Measurements from ENCODE around the gene HSD17B1.

The HSD17B1 gene

DNA sequence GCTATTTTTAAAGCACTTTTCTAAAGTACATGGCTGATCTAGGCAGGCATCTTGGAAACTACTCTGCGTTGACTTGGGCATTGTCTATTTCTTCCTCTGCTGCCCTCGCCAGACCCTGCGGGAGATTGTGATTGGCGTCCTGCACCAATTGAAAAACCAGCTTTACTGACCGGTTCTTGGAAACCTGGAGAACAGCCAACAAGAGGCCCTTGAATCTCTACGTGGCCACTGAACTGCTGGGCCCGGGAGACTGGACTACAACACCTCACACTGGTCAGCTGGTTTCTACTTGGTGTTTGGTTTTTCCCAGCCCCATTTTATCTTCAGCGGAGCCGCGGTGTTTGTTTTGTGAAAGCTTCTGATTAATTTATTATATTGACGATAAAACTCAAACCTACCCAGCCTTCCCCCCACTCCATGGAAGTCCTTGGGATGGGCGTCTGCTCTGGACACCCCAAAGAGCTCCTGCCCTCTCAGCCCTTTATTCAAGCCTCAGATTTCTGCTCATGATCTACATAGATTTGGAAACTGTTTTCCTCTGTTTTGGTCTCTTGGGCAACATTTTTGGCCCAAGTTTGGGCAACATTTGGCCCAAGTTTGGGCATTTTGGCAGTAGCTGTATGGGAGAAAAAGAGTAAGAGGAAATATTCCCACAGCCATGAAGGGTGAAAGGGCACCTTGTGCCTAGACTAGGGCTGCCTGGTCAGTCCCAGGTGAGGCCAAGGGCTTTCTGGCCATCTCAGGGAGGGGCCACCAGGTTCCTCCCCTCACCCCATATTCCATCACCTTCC, 18.9 kb downstream of the HSD17B1 start:
- no peak for TF ChIP-seq Cebpa-rat (IDR thresholded peaks at IDR 0.05)
- peaks cover 19 to 89% (median 43%) of the 10 kb centered on the region in 10 experiments for H3K4me1 ChIP-seq

DNA sequence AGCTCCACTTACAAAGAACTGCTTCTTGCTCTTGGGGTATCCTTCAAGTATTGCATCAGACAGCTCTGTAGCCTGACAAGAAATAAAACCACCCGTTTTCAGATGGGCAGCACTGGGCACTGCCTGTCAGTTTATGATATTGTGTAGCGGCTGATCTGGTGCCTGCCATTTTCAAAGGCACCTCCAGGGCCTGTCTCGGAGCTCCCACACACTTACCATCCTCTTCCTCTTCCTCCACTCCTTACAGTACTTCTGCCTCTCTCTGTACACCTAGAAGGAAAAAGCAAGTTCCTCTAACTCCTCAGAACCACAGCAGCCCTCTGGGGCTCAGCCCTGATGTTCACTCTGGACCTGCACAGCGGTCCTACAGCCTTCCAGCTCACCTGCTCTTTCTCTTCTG, 20.4 kb downstream of the HSD17B1 start:
- TF ChIP-seq Cebpa-rat (IDR thresholded peaks at IDR 0.05) = 0 out of 22 replicates have a peak, but pooled peaks of 1 of the 11 experiments have one; percentile 38
- Histone ChIP-seq H3K27me3 (no peaks in the 10 kb centered on the region), H3K9ac (peak overlapping the region in 10 of 11 experiments; percentile 20 to 57 (median 32); a peak in 11 of 22 replicates), H3K4me3 (no peak overlapping the region), H3K4me2 (peak overlapping the region in 2 of 11 experiments; percentile 7 to 46; a peak in 5 of 22 replicates), H3K9me3 (replicated peaks in 1 of 11) (no peaks in the 10 kb centered on the region), H3K36me3 (peaks cover 72 to 86% (median 81%) of the 10 kb centered on the region in 11 experiments), H3K27ac (no peak overlapping the region), H4K20me1 (peaks cover 0 to 86% (median 54%) of the 10 kb centered on the region in 11 experiments; a peak in 19 of 22 replicates), H3K4me1 (peaks cover 16 to 94% (median 46%) of the 10 kb centered on the region in 10 experiments)

More for the DNA sequence above, 18.9 kb downstream of the HSD17B1 start:
- H3K4me3 ChIP-seq = no peak overlapping the region
- peaks cover 0 to 79% (median 54%) of the 10 kb centered on the region in 11 experiments; a peak in 19 of 22 replicates for H4K20me1 ChIP-seq
- no peak overlapping the region for H3K27ac ChIP-seq
- peak overlapping the region in 9 of 11 experiments; percentile 0 to 51 (median 28); a peak in 15 of 22 replicates for H3K9ac ChIP-seq
- H3K4me2 ChIP-seq = 0 out of 22 replicates have a peak overlapping the region, but pooled peaks of 1 of the 11 experiments have one; percentile 17
- H3K36me3 ChIP-seq = peaks cover 72 to 85% (median 81%) of the 10 kb centered on the region in 11 experiments
- H3K27me3 ChIP-seq = no peaks in the 10 kb centered on the region
- no peaks in the 10 kb centered on the region for H3K9me3 ChIP-seq (replicated peaks in 1 of 11)

DNA sequence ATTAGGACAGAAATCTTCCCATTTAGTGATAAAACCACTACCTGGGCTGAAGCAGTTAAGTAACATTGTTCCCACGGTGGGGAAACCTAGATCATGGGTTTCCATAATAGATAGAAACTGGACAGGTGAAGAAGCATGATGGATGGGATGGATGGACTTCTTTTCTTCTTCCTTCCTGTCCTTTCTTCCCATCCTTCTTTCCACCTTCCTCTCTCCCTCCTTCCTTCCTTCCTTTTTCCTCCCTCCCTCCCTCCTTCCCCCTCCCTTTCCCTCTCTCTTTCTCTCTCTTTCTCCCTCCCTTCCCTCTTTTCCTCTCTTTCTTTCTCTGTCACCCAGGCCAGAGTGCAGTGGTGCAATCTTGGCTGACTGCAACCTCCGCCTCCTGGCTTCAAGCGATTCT, 21.7 kb downstream of the HSD17B1 start:
- Histone ChIP-seq H3K36me3 (peaks cover 59 to 75% (median 69%) of the 10 kb centered on the region in 11 experiments), H3K27me3 (no peaks in the 10 kb centered on the region), H3K4me3 (no peak overlapping the region), H3K9ac (peak overlapping the region in 6 of 11 experiments; percentile 1 to 34 (median 23); a peak in 2 of 22 replicates), H3K9me3 (replicated peaks in 1 of 11) (no peaks in the 10 kb centered on the region), H3K4me1 (peaks cover 26 to 94% (median 45%) of the 10 kb centered on the region in 10 experiments), H3K27ac (no peak overlapping the region), H3K4me2 (peak overlapping the region in 2 of 11 experiments; percentile 94 to 96; a peak in 1 of 22 replicates), H4K20me1 (peaks cover 0 to 74% (median 44%) of the 10 kb centered on the region in 11 experiments; a peak in 19 of 22 replicates)
- no peak for TF ChIP-seq Cebpa-rat (IDR thresholded peaks at IDR 0.05)

DNA sequence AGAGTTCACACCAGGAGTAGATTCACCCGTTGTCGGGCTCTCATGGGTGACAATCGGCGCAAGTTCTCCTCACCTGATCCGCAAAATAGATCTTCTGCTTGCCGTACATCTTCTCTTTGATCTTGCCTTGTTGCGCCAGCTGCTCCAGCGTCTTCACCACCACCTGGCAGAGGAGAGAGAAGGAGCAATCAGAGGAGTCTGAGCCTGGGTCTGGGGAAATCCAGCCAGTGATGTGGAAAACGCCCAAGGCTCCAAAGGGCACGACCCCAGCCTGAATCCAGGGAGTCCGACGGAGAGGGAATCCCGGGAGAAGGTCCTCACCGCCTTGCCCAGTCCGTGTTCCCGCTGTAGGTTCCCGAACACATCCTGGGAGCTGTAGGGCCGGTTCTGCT, 24.4 kb downstream of the HSD17B1 start:
- no peak for TF ChIP-seq Cebpa-rat (IDR thresholded peaks at IDR 0.05)
- Histone ChIP-seq H3K4me3 (peak overlapping the region; percentile 56 to 85 (median 75)), H3K4me1 (peaks cover 28 to 78% (median 49%) of the 10 kb centered on the region in 10 experiments), H4K20me1 (peaks cover 0 to 47% (median 25%) of the 10 kb centered on the region in 11 experiments; a peak in 18 of 22 replicates), H3K9ac (peak overlapping the region; percentile 84 to 95 (median 90)), H3K27me3 (no peaks in the 10 kb centered on the region), H3K36me3 (peaks cover 58 to 75% (median 69%) of the 10 kb centered on the region in 11 experiments), H3K4me2 (peak overlapping the region; percentile 85 to 98 (median 94)), H3K9me3 (replicated peaks in 1 of 11) (no peaks in the 10 kb centered on the region), H3K27ac (peak overlapping the region in 10 of 11 experiments; percentile 35 to 97 (median 94); a peak in 21 of 22 replicates)

- peak within 1 kb of the TSS; percentile 56 to 85 (median 75) for H3K4me3 ChIP-seq
- H3K4me1 ChIP-seq = peaks cover 28 to 73% (median 49%) of the 10 kb centered on the region in 10 experiments
- H3K27ac ChIP-seq = peak within 1 kb of the TSS; percentile 84 to 97 (median 94)
- H3K36me3 ChIP-seq = peaks cover 58 to 75% (median 69%) of the 10 kb centered on the region in 11 experiments
- H3K9me3 ChIP-seq (replicated peaks in 1 of 11) = no peaks in the 10 kb centered on the region
- H3K27me3 ChIP-seq = no peaks in the 10 kb centered on the region
- H3K4me2 ChIP-seq = peak within 1 kb of the TSS; percentile 85 to 98 (median 94)
- TF ChIP-seq Cebpa-rat (IDR thresholded peaks at IDR 0.05) = no peak
- peaks cover 0 to 42% (median 20%) of the 10 kb centered on the region in 11 experiments; a peak in 17 of 22 replicates for H4K20me1 ChIP-seq
- H3K9ac ChIP-seq = peak within 1 kb of the TSS; percentile 84 to 95 (median 90)
These were observed 25.0 kb downstream of the HSD17B1 start, which contains the start of gene PSMC3IP for GRCh38 chr17:42577532-42578281. PSMC3IP (minus strand) TSS chr17:42577729; CDS start chr17:42577686, 43 bp downstream.

GRCh38 chr17:42578282-42578869, 25.7 kb downstream of the HSD17B1 start:
- no peak for TF ChIP-seq Cebpa-rat (IDR thresholded peaks at IDR 0.05)
- Histone ChIP-seq H3K4me2 (peak overlapping the region; percentile 85 to 98 (median 93)), H4K20me1 (peaks cover 0 to 35% (median 14%) of the 10 kb centered on the region in 11 experiments; a peak in 17 of 22 replicates), H3K4me3 (peak overlapping the region; percentile 56 to 85 (median 75)), H3K36me3 (peaks cover 58 to 75% (median 69%) of the 10 kb centered on the region in 11 experiments), H3K27ac (peak overlapping the region; percentile 84 to 97 (median 94)), H3K9me3 (replicated peaks in 1 of 11) (no peaks in the 10 kb centered on the region), H3K27me3 (no peaks in the 10 kb centered on the region), H3K4me1 (peaks cover 28 to 66% (median 49%) of the 10 kb centered on the region in 10 experiments), H3K9ac (peak overlapping the region; percentile 84 to 95 (median 90))

DNA sequence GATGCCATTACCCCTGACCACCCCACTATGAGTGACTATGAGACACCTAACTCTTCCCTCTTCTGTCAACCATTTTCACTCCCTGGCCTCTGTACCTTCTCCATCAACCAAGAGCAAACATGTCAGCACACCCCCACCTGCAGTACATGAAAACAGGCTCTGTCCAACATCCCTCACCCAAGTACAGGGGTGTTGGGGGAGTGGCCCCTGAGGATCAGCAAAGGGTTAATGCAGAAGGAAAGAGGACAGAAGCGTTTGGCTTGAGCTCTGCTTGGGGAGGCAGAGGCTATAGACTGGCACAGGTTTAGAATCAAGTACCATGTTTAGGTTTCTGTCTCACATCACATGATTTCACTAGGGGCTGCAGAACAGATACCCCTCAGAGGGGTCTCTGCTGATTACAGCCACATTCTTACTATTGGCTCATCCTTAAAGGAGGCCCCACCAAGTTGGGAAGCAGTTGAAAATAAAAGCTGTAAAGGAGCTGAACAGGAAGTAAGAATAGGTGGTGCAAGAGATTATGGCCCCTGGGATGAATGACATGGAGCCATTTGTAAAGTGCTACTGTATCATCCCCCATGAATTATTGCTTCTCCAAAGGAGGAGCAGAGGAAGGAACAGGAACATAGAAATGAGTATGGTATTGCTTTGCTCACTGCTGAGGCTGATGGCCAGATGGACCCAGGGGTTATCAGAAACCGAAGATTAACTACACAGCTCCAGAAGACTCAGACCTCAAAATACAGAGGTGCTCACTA, 27.2 kb downstream of the HSD17B1 start:
- H3K27me3 ChIP-seq = no peaks in the 10 kb centered on the region
- no peak overlapping the region for H3K4me3 ChIP-seq
- peaks cover 0 to 21% (median 3%) of the 10 kb centered on the region in 11 experiments; a peak in 11 of 22 replicates for H4K20me1 ChIP-seq
- H3K9ac ChIP-seq = peak overlapping the region in 5 of 11 experiments; percentile 47 to 90 (median 89); a peak in 5 of 22 replicates
- H3K27ac ChIP-seq = peak overlapping the region in 1 of 11 experiments; percentile 95; a peak in 1 of 22 replicates
- no peak for TF ChIP-seq Cebpa-rat (IDR thresholded peaks at IDR 0.05)
- H3K4me2 ChIP-seq = peak overlapping the region in 8 of 11 experiments; percentile 18 to 98 (median 95); a peak in 11 of 22 replicates
- peaks cover 28 to 57% (median 43%) of the 10 kb centered on the region in 10 experiments for H3K4me1 ChIP-seq
- peaks cover 60 to 75% (median 69%) of the 10 kb centered on the region in 11 experiments for H3K36me3 ChIP-seq
- no peaks in the 10 kb centered on the region for H3K9me3 ChIP-seq (replicated peaks in 1 of 11)
